ENCODE measurements around the gene SEC16A.
"Not testable (repeated sequence)": the region's sequence is repeated elsewhere in the genome, so short reads cannot be mapped to it uniquely, and the experiment has no call there.

Gene SEC16A

GRCh38 chr9:136407911-136408310 is 74.9 kb downstream of the SEC16A start:
- peaks cover 17% of the 10 kb centered on the region for H3K4me1 ChIP-seq (ENCODE audit: insufficient read depth, low read length)
- H3K27me3 ChIP-seq (ENCODE audit: insufficient read depth, low read length) = no peaks in the 10 kb centered on the region
- no peak overlapping the region for H3K4me3 ChIP-seq (ENCODE audit: low read length)
- peaks cover 43% of the 10 kb centered on the region for H3K36me3 ChIP-seq (ENCODE audit: insufficient read depth, low read length)
- no peak overlapping the region for H2AFZ ChIP-seq (ENCODE audit: low read depth, low read length)
- H3K9me3 ChIP-seq (ENCODE audit: low read length) = no peaks in the 10 kb centered on the region

- not testable (repeated sequence) for H2AFZ ChIP-seq (ENCODE audit: low read depth, low read length); H3K27me3 ChIP-seq (ENCODE audit: insufficient read depth, low read length); H3K4me3 ChIP-seq (ENCODE audit: low read length); H3K9me3 ChIP-seq (ENCODE audit: low read length)
- Histone ChIP-seq H3K4me1 (ENCODE audit: insufficient read depth, low read length) (peaks cover 23% of the 10 kb centered on the region), H3K36me3 (ENCODE audit: insufficient read depth, low read length) (peaks cover 44% of the 10 kb centered on the region)
These were observed 75.8 kb downstream of the SEC16A start for GRCh38 chr9:136407061-136407460.

- H2AFZ ChIP-seq (ENCODE audit: low read depth, low read length); H3K4me3 ChIP-seq (ENCODE audit: low read length); H3K9me3 ChIP-seq (ENCODE audit: low read length); H3K27me3 ChIP-seq (ENCODE audit: insufficient read depth, low read length): not testable (repeated sequence)
- Histone ChIP-seq H3K4me1 (ENCODE audit: insufficient read depth, low read length) (peaks cover 20% of the 10 kb centered on the region), H3K36me3 (ENCODE audit: insufficient read depth, low read length) (peaks cover 43% of the 10 kb centered on the region)
These were observed 76.9 kb downstream of the SEC16A start for GRCh38 chr9:136405904-136406303.

- Histone ChIP-seq H3K9me3 (ENCODE audit: low read length) (no peaks in the 10 kb centered on the region), H3K27me3 (ENCODE audit: insufficient read depth, low read length) (no peaks in the 10 kb centered on the region), H3K36me3 (ENCODE audit: insufficient read depth, low read length) (peaks cover 43% of the 10 kb centered on the region)
These were observed 77.4 kb downstream of the SEC16A start for GRCh38 chr9:136405481-136405880.

GRCh38 chr9:136404801-136405136 is 78.1 kb downstream of the SEC16A start:
- no peak overlapping the region for H2AFZ ChIP-seq (ENCODE audit: low read depth, low read length)
- H3K27me3 ChIP-seq (ENCODE audit: insufficient read depth, low read length) = no peaks in the 10 kb centered on the region
- H3K4me1 ChIP-seq (ENCODE audit: insufficient read depth, low read length) = peaks cover 23% of the 10 kb centered on the region
- H3K4me3 ChIP-seq (ENCODE audit: low read length) = no peak overlapping the region
- no peaks in the 10 kb centered on the region for H3K9me3 ChIP-seq (ENCODE audit: low read length)
- peaks cover 43% of the 10 kb centered on the region for H3K36me3 ChIP-seq (ENCODE audit: insufficient read depth, low read length)

More at GRCh38 chr9:136405481-136405880, 77.4 kb downstream of the SEC16A start:
- Histone ChIP-seq H3K4me3 (ENCODE audit: low read length) (no peak overlapping the region), H3K4me1 (ENCODE audit: insufficient read depth, low read length) (peaks cover 21% of the 10 kb centered on the region), H2AFZ (ENCODE audit: low read depth, low read length) (no peak overlapping the region)

- Histone ChIP-seq H3K36me3 (ENCODE audit: insufficient read depth, low read length) (peaks cover 43% of the 10 kb centered on the region), H3K4me3 (ENCODE audit: low read length) (no peak overlapping the region), H3K4me1 (ENCODE audit: insufficient read depth, low read length) (peaks cover 23% of the 10 kb centered on the region), H2AFZ (ENCODE audit: low read depth, low read length) (no peak overlapping the region), H3K27me3 (ENCODE audit: insufficient read depth, low read length) (no peaks in the 10 kb centered on the region), H3K9me3 (ENCODE audit: low read length) (no peaks in the 10 kb centered on the region)
These were observed 78.7 kb downstream of the SEC16A start for GRCh38 chr9:136403915-136404800.

GRCh38 chr9:136403538-136403914 is 79.3 kb downstream of the SEC16A start:
- Histone ChIP-seq H3K4me1 (ENCODE audit: insufficient read depth, low read length) (peaks cover 30% of the 10 kb centered on the region), H3K4me3 (ENCODE audit: low read length) (no peak overlapping the region), H2AFZ (ENCODE audit: low read depth, low read length) (no peak overlapping the region), H3K9me3 (ENCODE audit: low read length) (no peaks in the 10 kb centered on the region), H3K36me3 (ENCODE audit: insufficient read depth, low read length) (peaks cover 43% of the 10 kb centered on the region), H3K27me3 (ENCODE audit: insufficient read depth, low read length) (no peaks in the 10 kb centered on the region)

GRCh38 chr9:136402067-136402466 is 80.8 kb downstream of the SEC16A start:
- peaks cover 31% of the 10 kb centered on the region for H3K4me1 ChIP-seq (ENCODE audit: insufficient read depth, low read length)
- H2AFZ ChIP-seq (ENCODE audit: low read depth, low read length) = no peak overlapping the region
- no peaks in the 10 kb centered on the region for H3K27me3 ChIP-seq (ENCODE audit: insufficient read depth, low read length)
- H3K4me3 ChIP-seq (ENCODE audit: low read length) = no peak overlapping the region
- H3K36me3 ChIP-seq (ENCODE audit: insufficient read depth, low read length) = peaks cover 45% of the 10 kb centered on the region
- no peaks in the 10 kb centered on the region for H3K9me3 ChIP-seq (ENCODE audit: low read length)

- no peak overlapping the region for H2AFZ ChIP-seq (ENCODE audit: low read depth, low read length)
- no peaks in the 10 kb centered on the region for H3K27me3 ChIP-seq (ENCODE audit: insufficient read depth, low read length)
- no peak overlapping the region for H3K4me3 ChIP-seq (ENCODE audit: low read length)
- H3K9me3 ChIP-seq (ENCODE audit: low read length) = no peaks in the 10 kb centered on the region
- peaks cover 31% of the 10 kb centered on the region for H3K4me1 ChIP-seq (ENCODE audit: insufficient read depth, low read length)
- H3K36me3 ChIP-seq (ENCODE audit: insufficient read depth, low read length) = peaks cover 48% of the 10 kb centered on the region
These were observed 81.5 kb downstream of the SEC16A start for GRCh38 chr9:136401173-136401922.

- no peaks in the 10 kb centered on the region for H3K9me3 ChIP-seq (ENCODE audit: low read length)
- peaks cover 31% of the 10 kb centered on the region for H3K4me1 ChIP-seq (ENCODE audit: insufficient read depth, low read length)
- H3K27me3 ChIP-seq (ENCODE audit: insufficient read depth, low read length) = no peaks in the 10 kb centered on the region
- H2AFZ ChIP-seq (ENCODE audit: low read depth, low read length) = peak within 1 kb of the TSS; percentile 80
- H3K36me3 ChIP-seq (ENCODE audit: insufficient read depth, low read length) = peaks cover 52% of the 10 kb centered on the region
- H3K4me3 ChIP-seq (ENCODE audit: low read length) = peak within 1 kb of the TSS; percentile 95
These were observed 82.6 kb downstream of the SEC16A start, which contains the start of gene SNAPC4 for GRCh38 chr9:136400038-136400834. Gene SNAPC4 (minus strand): TSS chr9:136400170. CDS start chr9:136398428, 1,742 bp downstream.

- Histone ChIP-seq H3K36me3 (ENCODE audit: insufficient read depth, low read length) (peaks cover 52% of the 10 kb centered on the region), H3K27me3 (ENCODE audit: insufficient read depth, low read length) (no peaks in the 10 kb centered on the region), H2AFZ (ENCODE audit: low read depth, low read length) (peak overlapping the region; percentile 80), H3K9me3 (ENCODE audit: low read length) (no peaks in the 10 kb centered on the region), H3K4me1 (ENCODE audit: insufficient read depth, low read length) (peaks cover 31% of the 10 kb centered on the region), H3K4me3 (ENCODE audit: low read length) (peak overlapping the region; percentile 95)
These were observed 83.4 kb downstream of the SEC16A start for GRCh38 chr9:136399176-136400037.

- Histone ChIP-seq H3K27me3 (ENCODE audit: insufficient read depth, low read length) (no peaks in the 10 kb centered on the region), H3K36me3 (ENCODE audit: insufficient read depth, low read length) (peaks cover 53% of the 10 kb centered on the region), H2AFZ (ENCODE audit: low read depth, low read length) (no peak overlapping the region), H3K4me1 (ENCODE audit: insufficient read depth, low read length) (peaks cover 31% of the 10 kb centered on the region), H3K9me3 (ENCODE audit: low read length) (no peaks in the 10 kb centered on the region), H3K4me3 (ENCODE audit: low read length) (peak overlapping the region; percentile 95)
These were observed 84.6 kb downstream of the SEC16A start for GRCh38 chr9:136398286-136398685.
